ENCODE results near the gene CST6.
"Not testable (repeated sequence)": the region's sequence is repeated elsewhere in the genome, so short reads cannot be mapped to it uniquely, and the experiment has no call there.

CST6 gene

DNA sequence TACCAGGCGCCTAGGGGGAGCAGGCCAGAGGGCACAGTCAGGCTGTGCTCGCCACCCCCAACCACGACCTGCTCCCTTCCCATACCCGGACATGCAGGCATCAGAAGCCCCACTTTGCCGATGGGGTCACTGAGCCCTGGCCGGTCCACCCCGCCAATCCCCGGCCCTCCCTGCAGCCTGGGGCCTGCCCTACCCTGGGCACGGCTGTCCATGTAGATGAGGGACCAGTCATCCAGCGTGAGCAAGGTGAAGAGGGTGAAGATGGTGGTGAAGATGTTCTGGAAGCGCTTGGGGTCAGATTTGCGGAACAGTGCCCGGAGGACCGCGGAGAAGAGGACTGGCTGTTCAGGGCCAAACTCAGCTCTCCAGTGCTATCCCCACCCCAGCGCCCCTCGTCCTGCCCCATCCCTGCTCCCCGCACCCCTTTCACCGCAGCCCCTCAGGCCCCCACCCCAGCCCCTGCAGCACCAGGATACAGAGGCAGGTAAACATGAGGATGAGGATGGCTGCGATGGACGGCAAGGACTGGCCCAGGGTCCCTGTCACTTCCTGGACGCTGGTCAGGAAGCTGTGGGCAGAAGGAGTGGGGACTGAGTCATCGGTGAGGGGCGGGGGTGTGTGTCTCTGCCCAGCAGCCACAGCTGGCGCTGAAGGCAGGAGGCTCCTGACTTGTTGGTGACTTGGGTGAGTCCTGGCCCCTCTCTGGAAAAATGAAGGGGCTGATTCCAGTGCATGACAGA, 9.0 kb downstream of the CST6 start:
- in situ Hi-C loops (cut with MboI; ENCODE audit: low sequenced_read_pairs, unreplicated experiment): no loop called here
- DNase-seq (ENCODE audit: low spot score): peak; percentile 22
- TF ChIP-seq, protein P1, sequence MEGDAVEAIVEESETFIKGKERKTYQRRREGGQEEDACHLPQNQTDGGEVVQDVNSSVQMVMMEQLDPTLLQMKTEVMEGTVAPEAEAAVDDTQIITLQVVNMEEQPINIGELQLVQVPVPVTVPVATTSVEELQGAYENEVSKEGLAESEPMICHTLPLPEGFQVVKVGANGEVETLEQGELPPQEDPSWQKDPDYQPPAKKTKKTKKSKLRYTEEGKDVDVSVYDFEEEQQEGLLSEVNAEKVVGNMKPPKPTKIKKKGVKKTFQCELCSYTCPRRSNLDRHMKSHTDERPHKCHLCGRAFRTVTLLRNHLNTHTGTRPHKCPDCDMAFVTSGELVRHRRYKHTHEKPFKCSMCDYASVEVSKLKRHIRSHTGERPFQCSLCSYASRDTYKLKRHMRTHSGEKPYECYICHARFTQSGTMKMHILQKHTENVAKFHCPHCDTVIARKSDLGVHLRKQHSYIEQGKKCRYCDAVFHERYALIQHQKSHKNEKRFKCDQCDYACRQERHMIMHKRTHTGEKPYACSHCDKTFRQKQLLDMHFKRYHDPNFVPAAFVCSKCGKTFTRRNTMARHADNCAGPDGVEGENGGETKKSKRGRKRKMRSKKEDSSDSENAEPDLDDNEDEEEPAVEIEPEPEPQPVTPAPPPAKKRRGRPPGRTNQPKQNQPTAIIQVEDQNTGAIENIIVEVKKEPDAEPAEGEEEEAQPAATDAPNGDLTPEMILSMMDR (IDR thresholded peaks at IDR 0.05; ENCODE audit: borderline replicate concordance, control extremely low read depth, extremely low read depth, insufficient read depth, missing control alignments): no peak

DNA sequence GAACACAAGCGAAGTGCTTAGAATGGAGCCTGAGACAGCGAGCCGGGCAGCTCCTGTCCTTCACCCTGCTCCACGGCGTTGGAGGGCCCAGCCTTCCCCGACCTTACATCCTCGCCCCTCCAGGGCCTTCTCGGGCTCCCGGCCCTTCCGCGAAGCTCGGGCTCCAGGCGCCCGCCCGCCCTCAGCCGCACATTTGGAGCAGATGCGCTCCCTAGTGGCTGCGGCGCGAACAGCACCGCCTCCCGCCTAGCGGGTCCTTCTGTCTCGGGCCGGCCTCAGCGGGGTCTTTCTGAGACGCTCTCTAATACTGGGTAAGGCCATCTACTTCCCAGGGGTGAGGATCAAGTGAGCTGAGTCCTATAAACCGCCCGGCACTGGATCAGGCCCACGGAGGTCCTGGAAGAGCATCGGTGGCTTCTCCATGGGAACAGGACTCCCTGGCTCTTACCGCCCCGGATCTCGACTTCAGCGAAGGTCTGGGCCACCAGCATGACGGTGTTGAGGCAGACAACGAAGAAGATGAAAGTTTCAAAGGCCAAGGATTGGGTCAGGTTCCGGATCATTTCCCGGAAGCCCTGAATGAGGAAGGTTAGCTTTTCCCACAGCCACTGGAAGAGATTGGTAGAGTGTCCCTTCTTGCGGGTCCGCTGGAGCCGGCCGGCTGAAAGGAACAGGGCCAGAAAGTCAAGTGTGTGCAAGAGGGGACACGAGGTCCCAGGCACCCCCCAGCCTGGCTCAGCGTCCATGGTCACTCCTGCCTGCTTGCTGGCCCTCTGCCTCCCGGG, 10.8 kb downstream of the CST6 start:
- TF ChIP-seq, protein P1 (IDR thresholded peaks at IDR 0.05; ENCODE audit: borderline replicate concordance, control extremely low read depth, extremely low read depth, insufficient read depth, missing control alignments): peak; percentile 97
- peak; percentile 94 for DNase-seq (ENCODE audit: low spot score)
- in situ Hi-C loops (cut with MboI; ENCODE audit: low sequenced_read_pairs, unreplicated experiment): no loop called here

DNA sequence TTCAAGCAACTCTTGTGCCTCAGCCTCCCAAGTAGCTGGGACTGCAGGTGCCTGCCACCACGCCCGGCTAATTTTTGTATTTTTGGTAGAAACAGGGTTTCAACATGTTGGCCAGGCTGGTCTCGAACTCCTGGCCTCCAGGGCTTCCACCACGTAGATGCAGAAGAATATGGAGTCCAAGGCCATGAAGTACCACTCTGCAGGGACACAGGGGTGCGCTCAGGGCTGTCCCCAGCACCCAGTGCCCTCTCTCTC, 11.3 kb downstream of the CST6 start:
- in situ Hi-C loops (cut with MboI; ENCODE audit: low sequenced_read_pairs, unreplicated experiment); DNase-seq (ENCODE audit: low spot score): not testable (repeated sequence)

DNA sequence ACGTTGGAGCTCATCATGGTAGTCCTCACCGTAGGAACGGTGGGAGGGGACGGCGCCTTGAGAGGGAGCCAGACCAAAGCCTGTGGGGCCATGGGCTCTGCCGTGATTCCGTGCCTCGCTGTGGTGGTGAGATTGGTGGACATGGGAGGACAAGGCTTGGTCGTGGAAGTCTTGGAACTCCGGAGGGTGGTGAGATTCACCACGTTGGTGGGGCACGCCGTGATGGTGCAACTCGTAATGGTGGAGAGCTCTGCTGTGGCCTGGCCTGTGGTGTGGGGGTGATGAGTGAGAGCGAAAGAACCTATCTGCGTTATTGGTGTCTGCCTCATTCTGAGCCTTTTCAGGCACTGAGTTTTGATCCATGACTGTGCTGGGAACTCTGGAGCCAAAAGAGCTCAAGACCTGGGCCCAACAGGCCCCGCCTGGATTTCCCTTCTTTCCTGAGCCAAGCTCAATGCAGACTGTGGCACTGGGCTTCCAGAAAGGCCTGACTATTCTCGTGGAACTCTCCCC, 14.3 kb downstream of the CST6 start, which contains the start of gene CATSPER1:
Gene CATSPER1 (minus strand): TSS at position 463 of the 513 bp plus-strand sequence. CDS start 100 bp downstream, at position 363.
- DNase-seq (ENCODE audit: low spot score): no peak
- in situ Hi-C loops (cut with MboI; ENCODE audit: low sequenced_read_pairs, unreplicated experiment): no loop called here
- TF ChIP-seq, protein P1 (IDR thresholded peaks at IDR 0.05; ENCODE audit: borderline replicate concordance, control extremely low read depth, extremely low read depth, insufficient read depth, missing control alignments): no peak

DNA sequence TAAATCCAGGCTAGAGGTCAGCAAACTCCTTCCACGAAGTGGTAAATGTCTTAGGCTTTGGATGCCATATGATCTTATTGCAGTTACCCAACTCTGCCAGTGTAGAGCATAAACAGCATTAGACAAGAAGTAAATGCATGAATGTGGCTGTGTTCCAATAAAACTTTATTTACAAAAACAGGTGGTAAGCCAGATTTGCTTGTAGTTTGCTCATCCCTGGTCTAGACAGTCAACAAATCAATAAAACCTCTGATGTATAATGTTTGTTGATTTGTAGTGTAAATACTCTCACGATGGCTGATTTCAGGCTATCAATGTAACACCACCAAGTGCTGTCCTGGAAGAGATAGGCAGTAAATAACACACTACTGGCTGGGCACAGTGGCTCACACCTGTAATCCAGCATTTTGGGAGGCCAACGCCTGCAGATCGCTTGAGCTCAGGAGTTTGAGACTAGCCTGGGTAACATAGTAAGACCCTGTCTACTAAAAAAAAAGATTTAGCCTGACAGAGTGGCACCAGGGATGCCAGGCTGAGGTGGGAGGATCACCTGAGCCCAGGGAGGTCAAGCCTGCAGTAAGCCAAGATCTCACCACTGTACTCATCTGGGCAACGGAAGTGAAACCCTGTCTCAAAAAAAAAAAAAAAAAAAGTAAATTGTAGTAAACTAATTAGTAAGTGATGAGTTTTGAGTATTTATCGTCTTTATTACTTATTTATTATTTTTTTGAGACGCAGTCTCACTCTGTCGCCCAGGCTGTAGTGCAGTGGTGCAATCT, 21.3 kb downstream of the CST6 start:
- in situ Hi-C loops (cut with MboI; ENCODE audit: low sequenced_read_pairs, unreplicated experiment): no loop called here
- TF ChIP-seq, protein P1 (IDR thresholded peaks at IDR 0.05; ENCODE audit: borderline replicate concordance, control extremely low read depth, extremely low read depth, insufficient read depth, missing control alignments): no peak
- no peak for DNase-seq (ENCODE audit: low spot score)

DNA sequence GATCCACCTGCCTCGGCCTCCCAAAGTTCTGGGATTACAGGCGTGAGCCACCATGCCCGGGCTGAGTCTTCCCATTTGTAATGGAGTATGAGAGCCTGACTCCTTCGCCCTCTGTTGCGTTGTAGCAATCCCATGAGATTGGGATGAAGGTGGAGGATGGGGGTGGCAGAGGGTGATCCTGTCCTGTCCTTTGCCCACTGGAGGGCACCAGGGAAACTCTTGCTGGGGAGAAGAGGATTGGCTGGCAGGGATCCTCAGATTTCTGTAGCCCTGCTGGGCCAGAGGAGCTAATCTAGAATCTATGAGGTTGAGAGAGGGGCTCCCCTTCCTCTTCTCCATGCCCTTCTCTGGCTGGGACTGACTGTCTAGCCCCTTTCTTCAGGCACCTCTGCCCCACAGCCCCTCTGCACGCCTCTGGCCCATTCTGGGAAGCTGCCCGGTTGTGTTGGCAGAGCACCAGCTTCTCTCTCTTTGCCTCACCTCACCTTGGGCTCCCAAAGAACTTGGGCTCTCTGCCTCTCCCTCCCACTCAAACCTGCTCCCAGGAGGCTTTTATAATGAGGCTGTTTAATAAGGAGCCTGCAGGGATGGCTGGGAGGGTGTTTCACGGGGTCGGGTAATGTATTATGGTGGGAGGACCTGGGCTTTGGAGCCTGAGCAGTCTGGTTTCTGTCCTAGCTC, 24.0 kb downstream of the CST6 start:
- TF ChIP-seq, protein P1 (IDR thresholded peaks at IDR 0.05; ENCODE audit: borderline replicate concordance, control extremely low read depth, extremely low read depth, insufficient read depth, missing control alignments): no peak
- DNase-seq (ENCODE audit: low spot score): peak; percentile 16
- in situ Hi-C loops (cut with MboI; ENCODE audit: low sequenced_read_pairs, unreplicated experiment): no loop called here
